Measurements from ENCODE around the gene PDGFC. TPM values are rescaled to one million over a fixed set of nuclear protein-coding genes. Genes with fewer than 3 reads are reported as not detected.

PDGFC gene
- polyA plus RNA-seq, 1 donor from 2014 or later: 3.8 TPM

- Histone ChIP-seq H2AFZ (ENCODE audit: low read depth, low read length) (no peak overlapping the region), H3F3A (ENCODE audit: insufficient read depth, low read length, poor library complexity, severe bottlenecking) (no peaks in the 10 kb centered on the region), H3K27ac (ENCODE audit: low read length) (no peak overlapping the region), H3K27me3 (ENCODE audit: insufficient read depth, low read depth, low read length) (no peaks in the 10 kb centered on the region), H3K4me3 (ENCODE audit: low read length) (no peak overlapping the region), H3K9ac (ENCODE audit: low read length) (no peak overlapping the region), H3K36me3 (ENCODE audit: insufficient read depth, low read length) (no peaks in the 10 kb centered on the region), H4K20me1 (ENCODE audit: insufficient read depth) (no peaks in the 10 kb centered on the region), H3K79me2 (replicated peaks; ENCODE audit: insufficient read depth, low read length) (no peaks in the 10 kb centered on the region), H3K9me2 (ENCODE audit: insufficient read depth, low read length) (no peaks in the 10 kb centered on the region), H3K9me3 (ENCODE audit: low read length) (no peaks in the 10 kb centered on the region), H3K4me2 (ENCODE audit: low read length) (no peak overlapping the region)
- TF ChIP-seq REST (IDR thresholded peaks at IDR 0.05; ENCODE audit: borderline replicate concordance) (no peak), SMC3 (conservative IDR thresholded peaks at IDR 0.05; ENCODE audit: poor library complexity) (no peak), EZH2 (IDR thresholded peaks at IDR 0.05; ENCODE audit: borderline replicate concordance, insufficient read depth, low read length, poor library complexity, severe bottlenecking) (no peak), MXI1 (conservative IDR thresholded peaks at IDR 0.05; ENCODE audit: poor library complexity, severe bottlenecking) (no peak), CTCF (IDR thresholded peaks at IDR 0.05; ENCODE audit: poor library complexity, severe bottlenecking) (no peak), TAF1 (IDR thresholded peaks at IDR 0.05; ENCODE audit: low read depth) (no peak), RAD21 (conservative IDR thresholded peaks at IDR 0.05) (no peak)
Measured at GRCh38 chr4:156794863-156795262, 176.7 kb downstream of the PDGFC start.

- Histone ChIP-seq H3K27me3 (ENCODE audit: insufficient read depth, low read depth, low read length) (no peaks in the 10 kb centered on the region), H4K20me1 (ENCODE audit: insufficient read depth) (no peaks in the 10 kb centered on the region), H3K9me3 (ENCODE audit: low read length) (no peaks in the 10 kb centered on the region), H3K4me3 (ENCODE audit: low read length) (no peak overlapping the region), H3K9ac (ENCODE audit: low read length) (no peak overlapping the region), H3K36me3 (ENCODE audit: insufficient read depth, low read length) (no peaks in the 10 kb centered on the region), H3K9me2 (ENCODE audit: insufficient read depth, low read length) (no peaks in the 10 kb centered on the region), H3K4me2 (ENCODE audit: low read length) (no peak overlapping the region), H3K79me2 (replicated peaks; ENCODE audit: insufficient read depth, low read length) (no peaks in the 10 kb centered on the region), H3F3A (ENCODE audit: insufficient read depth, low read length, poor library complexity, severe bottlenecking) (no peaks in the 10 kb centered on the region), H3K27ac (ENCODE audit: low read length) (no peak overlapping the region), H2AFZ (ENCODE audit: low read depth, low read length) (no peak overlapping the region)
- no peak for TF ChIP-seq CTCF (IDR thresholded peaks at IDR 0.05; ENCODE audit: poor library complexity, severe bottlenecking)
- TF ChIP-seq POLR2AphosphoS5 (IDR thresholded peaks at IDR 0.05): no peak
- TF ChIP-seq TAF1 (IDR thresholded peaks at IDR 0.05; ENCODE audit: low read depth): no peak
- TF ChIP-seq REST (IDR thresholded peaks at IDR 0.05; ENCODE audit: borderline replicate concordance): no peak
- TF ChIP-seq SMC3 (conservative IDR thresholded peaks at IDR 0.05; ENCODE audit: poor library complexity): no peak
- no peak for TF ChIP-seq MXI1 (conservative IDR thresholded peaks at IDR 0.05; ENCODE audit: poor library complexity, severe bottlenecking)
- no peak for TF ChIP-seq EP300 (conservative IDR thresholded peaks at IDR 0.05; ENCODE audit: poor library complexity, severe bottlenecking)
- TF ChIP-seq EZH2 (IDR thresholded peaks at IDR 0.05; ENCODE audit: borderline replicate concordance, insufficient read depth, low read length, poor library complexity, severe bottlenecking): no peak
- TF ChIP-seq RAD21 (conservative IDR thresholded peaks at IDR 0.05): no peak
Measured at GRCh38 chr4:156792462-156793085, 179.0 kb downstream of the PDGFC start.
